ENCODE data around the gene SGF29.

GRCh38 chr16:28542646-28543045, 11.1 kb upstream of the SGF29 start:
- TF ChIP-seq, protein P1, sequence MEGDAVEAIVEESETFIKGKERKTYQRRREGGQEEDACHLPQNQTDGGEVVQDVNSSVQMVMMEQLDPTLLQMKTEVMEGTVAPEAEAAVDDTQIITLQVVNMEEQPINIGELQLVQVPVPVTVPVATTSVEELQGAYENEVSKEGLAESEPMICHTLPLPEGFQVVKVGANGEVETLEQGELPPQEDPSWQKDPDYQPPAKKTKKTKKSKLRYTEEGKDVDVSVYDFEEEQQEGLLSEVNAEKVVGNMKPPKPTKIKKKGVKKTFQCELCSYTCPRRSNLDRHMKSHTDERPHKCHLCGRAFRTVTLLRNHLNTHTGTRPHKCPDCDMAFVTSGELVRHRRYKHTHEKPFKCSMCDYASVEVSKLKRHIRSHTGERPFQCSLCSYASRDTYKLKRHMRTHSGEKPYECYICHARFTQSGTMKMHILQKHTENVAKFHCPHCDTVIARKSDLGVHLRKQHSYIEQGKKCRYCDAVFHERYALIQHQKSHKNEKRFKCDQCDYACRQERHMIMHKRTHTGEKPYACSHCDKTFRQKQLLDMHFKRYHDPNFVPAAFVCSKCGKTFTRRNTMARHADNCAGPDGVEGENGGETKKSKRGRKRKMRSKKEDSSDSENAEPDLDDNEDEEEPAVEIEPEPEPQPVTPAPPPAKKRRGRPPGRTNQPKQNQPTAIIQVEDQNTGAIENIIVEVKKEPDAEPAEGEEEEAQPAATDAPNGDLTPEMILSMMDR (IDR thresholded peaks at IDR 0.05; ENCODE audit: low read length), result no peak
- no peak for TF ChIP-seq EZH2 (IDR thresholded peaks at IDR 0.05; ENCODE audit: borderline replicate concordance, low read length)

Data from OCI-LY1 (cell line).